ENCODE results near the gene PRKN. TPM values are rescaled to one million over a fixed set of nuclear protein-coding genes. Genes with fewer than 3 reads are reported as not detected.

Gene PRKN
- total and polyA plus RNA-seq, 2 donors (not counting 3 experiments of a cell fraction or from before 2014, with no cell fraction given) = 0.06 TPM; not detected in 1

GRCh38 chr6:162546905-162547304, 180.7 kb downstream of the PRKN start:
- Histone ChIP-seq H3K4me2 (ENCODE audit: insufficient read depth, low read length) (no peak overlapping the region), H3K9ac (replicated peaks; ENCODE audit: extremely low read depth, insufficient read depth, low read length) (no peak overlapping the region), H3K4me1 (ENCODE audit: control insufficient read depth, extremely low read depth, insufficient read depth, low read length) (no peaks in the 10 kb centered on the region), H3K4me3 (replicated peaks in 1 of 3; ENCODE audit: insufficient read depth in 1 of 3, low read depth in 1 of 3, low read length in 3 of 3) (no peak overlapping the region), H3K79me2 (ENCODE audit: control insufficient read depth, insufficient read depth, low read length) (no peaks in the 10 kb centered on the region), H3K36me3 (ENCODE audit: control insufficient read depth in 2 of 2, extremely low read depth in 1 of 2, insufficient read depth in 2 of 2, low read length in 2 of 2) (no peaks in the 10 kb centered on the region), H3K27ac (ENCODE audit: insufficient read depth, low read depth, low read length) (no peak overlapping the region), H2AFZ (ENCODE audit: low read depth, low read length) (no peak overlapping the region), H4K20me1 (replicated peaks; ENCODE audit: control insufficient read depth, extremely low read depth, insufficient read depth, low read length) (no peaks in the 10 kb centered on the region), H3K9me1 (replicated peaks; ENCODE audit: control insufficient read depth, extremely low read depth, insufficient read depth, low read length) (no peaks in the 10 kb centered on the region), H3K9me3 (replicated peaks; ENCODE audit: control insufficient read depth, insufficient read depth, low read length) (peaks cover 2% of the 10 kb centered on the region), H3K27me3 (ENCODE audit: control insufficient read depth in 2 of 2, insufficient read depth in 2 of 2, low read length in 2 of 2) (no peaks in the 10 kb centered on the region)
- DNase-seq (ENCODE audit: low read depth, low spot score) (no peak), FAIRE-seq (no peak)
- TF ChIP-seq, protein P1, sequence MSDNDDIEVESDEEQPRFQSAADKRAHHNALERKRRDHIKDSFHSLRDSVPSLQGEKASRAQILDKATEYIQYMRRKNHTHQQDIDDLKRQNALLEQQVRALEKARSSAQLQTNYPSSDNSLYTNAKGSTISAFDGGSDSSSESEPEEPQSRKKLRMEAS (IDR thresholded peaks at IDR 0.05; ENCODE audit: insufficient read depth, insufficient read length) = no peak
- TF ChIP-seq GATA2 (IDR thresholded peaks at IDR 0.05; ENCODE audit: insufficient read depth, insufficient read length, low read depth, low read length) (no peak), MYC (IDR thresholded peaks at IDR 0.05; ENCODE audit: low read depth, low read length) (no peak), JUN (IDR thresholded peaks at IDR 0.05; ENCODE audit: borderline replicate concordance, insufficient read depth, insufficient read length, low read depth) (no peak), EZH2 (IDR thresholded peaks at IDR 0.05; ENCODE audit: borderline replicate concordance, low read depth, low read length, severe bottlenecking) (no peak), FOS (IDR thresholded peaks at IDR 0.05; ENCODE audit: borderline replicate concordance, insufficient read depth, low read length) (no peak), POLR2AphosphoS5 (IDR thresholded peaks at IDR 0.05; ENCODE audit: insufficient read depth, low read depth, low read length) (no peak)
- TF ChIP-seq, protein P2, sequence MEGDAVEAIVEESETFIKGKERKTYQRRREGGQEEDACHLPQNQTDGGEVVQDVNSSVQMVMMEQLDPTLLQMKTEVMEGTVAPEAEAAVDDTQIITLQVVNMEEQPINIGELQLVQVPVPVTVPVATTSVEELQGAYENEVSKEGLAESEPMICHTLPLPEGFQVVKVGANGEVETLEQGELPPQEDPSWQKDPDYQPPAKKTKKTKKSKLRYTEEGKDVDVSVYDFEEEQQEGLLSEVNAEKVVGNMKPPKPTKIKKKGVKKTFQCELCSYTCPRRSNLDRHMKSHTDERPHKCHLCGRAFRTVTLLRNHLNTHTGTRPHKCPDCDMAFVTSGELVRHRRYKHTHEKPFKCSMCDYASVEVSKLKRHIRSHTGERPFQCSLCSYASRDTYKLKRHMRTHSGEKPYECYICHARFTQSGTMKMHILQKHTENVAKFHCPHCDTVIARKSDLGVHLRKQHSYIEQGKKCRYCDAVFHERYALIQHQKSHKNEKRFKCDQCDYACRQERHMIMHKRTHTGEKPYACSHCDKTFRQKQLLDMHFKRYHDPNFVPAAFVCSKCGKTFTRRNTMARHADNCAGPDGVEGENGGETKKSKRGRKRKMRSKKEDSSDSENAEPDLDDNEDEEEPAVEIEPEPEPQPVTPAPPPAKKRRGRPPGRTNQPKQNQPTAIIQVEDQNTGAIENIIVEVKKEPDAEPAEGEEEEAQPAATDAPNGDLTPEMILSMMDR (IDR thresholded peaks at IDR 0.05; ENCODE audit: extremely low read depth in 1 of 2, insufficient read depth in 1 of 2, low read depth in 1 of 2, low read length in 2 of 2) = no peak
- POLR2A ChIA-PET = no interaction called here
- dilution Hi-C loops (cut with MboI; ENCODE audit: extremely low pct_ligation_motif_present, low sequenced_read_pairs) = no loop called here
- BruUV-seq (replicated peaks) = no TSS peak
- intact Hi-C loops (cut with micrococcal nuclease) = no loop called here
- CTCF ChIA-PET = no interaction called here

All from endothelial cell of umbilical vein (primary cell).